Measurements from ENCODE around the gene IQSEC1. TPM values are rescaled to one million over a fixed set of nuclear protein-coding genes. Genes with fewer than 3 reads are reported as not detected.

IQSEC1 gene
- total RNA-seq, 2 donors from 2014 or later, result 57.5 to 63.9 TPM

GRCh38 chr3:13109516-13109915, 36.3 kb upstream of the IQSEC1 start:
- H3K36me3 ChIP-seq, result no peaks in the 10 kb centered on the region
- no peaks in the 10 kb centered on the region for H3K9me3 ChIP-seq
- DNase-seq (ENCODE audit: low spot score), result no peak
- no peak overlapping the region for H3K4me3 ChIP-seq
- H3K27ac ChIP-seq, result no peak overlapping the region
- no peaks in the 10 kb centered on the region for H3K27me3 ChIP-seq
- peaks cover 0 to 9% of the 10 kb centered on the region in 2 donors for H3K4me1 ChIP-seq
- no peak for TF ChIP-seq CTCF (IDR thresholded peaks at IDR 0.05)

- Histone ChIP-seq H3K36me3 (no peaks in the 10 kb centered on the region), H3K9me3 (no peaks in the 10 kb centered on the region), H3K4me3 (no peak overlapping the region), H3K4me1 (peaks cover 0 to 9% of the 10 kb centered on the region in 2 donors), H3K27me3 (no peaks in the 10 kb centered on the region), H3K27ac (no peak overlapping the region)
- TF ChIP-seq CTCF (IDR thresholded peaks at IDR 0.05), result no peak
- DNase-seq (ENCODE audit: low spot score), result no peak
Measured at GRCh38 chr3:13108861-13109260, 35.6 kb upstream of the IQSEC1 start.

DNA sequence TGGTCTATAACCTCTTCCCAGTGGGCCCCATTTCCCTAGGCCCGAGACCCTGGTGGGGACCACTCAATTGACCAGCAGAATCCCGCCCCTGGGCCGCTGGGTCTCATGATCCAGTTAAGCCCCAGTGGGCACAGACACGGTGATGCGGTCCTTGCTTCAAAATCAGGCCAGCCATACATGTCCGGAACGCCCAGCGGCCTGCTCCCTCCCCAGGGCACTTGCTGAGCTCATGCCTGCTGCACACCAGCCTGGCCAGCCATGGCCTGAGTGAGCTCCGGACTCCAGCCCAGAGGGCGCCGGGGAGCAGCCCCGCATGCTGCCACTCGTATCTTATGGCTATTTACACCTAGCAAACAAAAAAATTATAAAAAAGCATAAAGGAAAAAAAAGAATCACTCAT, 34.4 kb upstream of the IQSEC1 start:
- H3K27me3 ChIP-seq, result no peaks in the 10 kb centered on the region
- H3K9me3 ChIP-seq, result no peaks in the 10 kb centered on the region
- H3K36me3 ChIP-seq, result no peaks in the 10 kb centered on the region
- H3K27ac ChIP-seq, result no peak overlapping the region
- H3K4me3 ChIP-seq, result no peak overlapping the region
- TF ChIP-seq CTCF (IDR thresholded peaks at IDR 0.05), result no peak
- peaks cover 0 to 9% of the 10 kb centered on the region in 2 donors for H3K4me1 ChIP-seq
- DNase-seq (ENCODE audit: low spot score), result no peak

GRCh38 chr3:13106308-13107001, 33.2 kb upstream of the IQSEC1 start:
- H3K27me3 ChIP-seq, result no peaks in the 10 kb centered on the region
- H3K4me1 ChIP-seq, result peaks cover 0 to 8% of the 10 kb centered on the region in 2 donors
- H3K4me3 ChIP-seq, result no peak overlapping the region
- H3K27ac ChIP-seq, result no peak overlapping the region
- no peak for TF ChIP-seq CTCF (IDR thresholded peaks at IDR 0.05)
- no peaks in the 10 kb centered on the region for H3K9me3 ChIP-seq
- DNase-seq (ENCODE audit: low spot score), result no peak
- no peaks in the 10 kb centered on the region for H3K36me3 ChIP-seq

DNA sequence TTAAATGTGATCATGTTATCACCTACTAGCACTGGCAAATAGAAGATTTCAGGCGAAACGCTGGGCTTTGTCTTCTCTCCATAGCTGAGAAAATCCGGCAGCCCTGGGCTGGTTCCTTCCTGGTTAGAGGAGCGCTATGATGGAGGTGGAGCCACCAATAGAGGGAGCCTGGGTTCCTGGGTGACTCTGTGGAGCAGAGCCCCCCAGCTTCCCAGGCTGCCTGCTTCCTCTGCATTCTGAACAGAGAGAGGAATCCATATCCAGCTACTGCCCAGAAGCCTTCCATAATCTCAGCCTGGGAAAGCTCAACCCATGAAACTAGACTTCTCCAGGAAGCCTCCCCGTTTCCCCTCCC, 32.6 kb upstream of the IQSEC1 start:
- Histone ChIP-seq H3K27me3 (no peaks in the 10 kb centered on the region), H3K27ac (no peak overlapping the region), H3K4me1 (peaks cover 0 to 2% of the 10 kb centered on the region in 2 donors), H3K36me3 (no peaks in the 10 kb centered on the region), H3K4me3 (no peak overlapping the region), H3K9me3 (no peaks in the 10 kb centered on the region)
- DNase-seq (ENCODE audit: low spot score), result no peak
- no peak for TF ChIP-seq CTCF (IDR thresholded peaks at IDR 0.05)
